ENCODE data around the gene ZNHIT3.
"Not testable (repeated sequence)": the region's sequence is repeated elsewhere in the genome, so short reads cannot be mapped to it uniquely, and the experiment has no call there.

Gene ZNHIT3

DNA sequence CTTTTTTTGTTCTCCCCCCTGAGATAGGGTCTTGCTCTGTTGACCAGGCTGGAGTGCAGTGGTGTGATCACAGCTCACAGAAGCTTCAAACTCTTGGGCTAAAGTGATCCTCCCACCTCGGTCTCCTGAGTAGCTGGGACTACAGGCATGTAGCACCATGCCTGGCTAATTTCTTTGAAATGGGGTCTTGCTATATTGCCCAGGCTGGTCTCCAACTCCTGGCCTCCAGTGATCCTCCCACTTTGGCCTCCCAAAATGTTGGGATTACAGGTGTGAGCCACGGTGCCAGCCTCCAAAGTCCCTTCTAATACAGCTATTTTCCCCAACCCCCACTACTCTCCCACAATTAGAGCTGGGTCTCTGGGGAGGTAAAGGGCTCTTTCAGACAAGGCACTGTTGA lies 22.0 kb downstream of the ZNHIT3 start:
- in situ Hi-C loops (cut with HindIII; ENCODE audit: low sequenced_read_pairs): not testable (repeated sequence)

DNA sequence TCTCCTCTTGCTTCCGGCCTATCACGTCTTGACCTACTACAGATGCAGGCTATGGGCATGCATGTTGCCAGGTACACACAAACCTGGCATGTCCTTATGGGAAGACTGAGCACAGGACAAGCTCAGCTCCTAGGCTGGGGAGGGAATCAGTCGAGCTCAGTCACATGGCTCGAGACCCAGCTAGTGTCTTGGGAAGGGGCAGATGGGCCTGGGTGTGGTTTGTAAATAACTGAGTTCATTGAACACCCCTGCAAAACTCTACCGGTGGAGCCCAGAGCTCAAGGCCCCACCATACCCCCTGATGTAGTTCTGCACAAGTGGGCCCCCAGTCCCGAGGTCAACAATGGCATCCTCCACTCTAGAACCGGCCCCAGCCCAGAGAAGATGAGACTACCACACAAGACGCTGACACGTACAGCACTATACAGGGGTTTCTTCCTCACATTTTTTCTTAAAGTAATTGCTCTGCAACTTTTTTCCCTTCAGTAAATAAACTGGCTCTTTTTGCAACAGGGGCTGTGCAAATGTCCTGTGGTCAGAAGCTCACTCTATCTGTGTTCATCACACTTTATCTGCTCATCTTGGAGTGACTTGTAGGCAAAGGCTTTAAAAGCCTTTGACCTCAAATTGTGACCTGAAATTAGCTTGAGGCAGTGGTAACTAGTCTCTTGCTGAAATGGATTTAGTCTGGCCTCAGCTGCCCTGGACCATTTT lies 22.9 kb downstream of the ZNHIT3 start:
- in situ Hi-C loops (cut with HindIII; ENCODE audit: low sequenced_read_pairs): no loop called here

DNA sequence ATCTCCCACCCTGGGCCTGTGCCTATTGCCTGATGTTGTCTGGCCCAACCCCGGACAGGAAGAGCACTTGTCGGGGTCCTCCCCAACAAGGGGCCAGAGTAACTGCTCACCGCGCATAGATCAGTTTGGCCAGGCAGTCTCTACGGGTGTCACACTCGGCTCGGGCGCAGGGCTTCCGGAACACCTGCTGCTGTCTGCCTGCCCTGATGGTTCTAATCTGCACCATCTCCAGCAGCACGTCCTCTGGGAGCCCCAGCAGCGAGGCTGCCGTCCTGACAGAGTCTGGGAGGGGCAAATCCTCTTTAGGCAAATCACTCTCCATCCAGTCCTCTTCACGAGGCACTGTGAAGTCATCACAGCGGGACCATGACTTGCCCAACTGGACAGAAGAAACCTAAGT lies 24.2 kb downstream of the ZNHIT3 start:
- in situ Hi-C loops (cut with HindIII; ENCODE audit: low sequenced_read_pairs): no loop called here

- in situ Hi-C loops (cut with HindIII; ENCODE audit: low sequenced_read_pairs): no loop called here
These were observed 24.7 kb downstream of the ZNHIT3 start for GRCh38 chr17:36511216-36511615.

DNA sequence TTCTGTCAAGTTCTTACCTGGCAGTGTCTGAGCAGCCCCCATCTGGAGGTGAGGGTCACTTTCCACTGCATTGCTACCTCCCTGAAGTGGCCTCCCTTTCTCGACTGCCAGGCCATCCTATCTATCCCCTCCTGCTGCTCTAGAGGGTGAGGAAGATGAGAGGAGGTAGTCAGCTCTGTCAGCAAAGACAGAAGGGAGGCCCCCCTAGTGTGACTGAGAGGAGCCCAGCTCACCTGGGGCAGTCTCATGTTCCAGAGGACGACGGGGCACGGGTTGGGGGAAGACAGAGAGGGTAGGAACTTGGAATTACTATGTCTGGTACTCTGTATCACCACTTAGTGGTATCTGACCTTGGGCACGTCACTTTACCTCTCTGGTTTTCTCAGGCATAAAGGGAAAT lies 26.2 kb downstream of the ZNHIT3 start:
- in situ Hi-C loops (cut with HindIII; ENCODE audit: low sequenced_read_pairs): no loop called here

GRCh38 chr17:36514856-36515255 lies 28.4 kb downstream of the ZNHIT3 start:
- in situ Hi-C loops (cut with HindIII; ENCODE audit: low sequenced_read_pairs): no loop called here

GRCh38 chr17:36515837-36516236 lies 29.4 kb downstream of the ZNHIT3 start:
- in situ Hi-C loops (cut with HindIII; ENCODE audit: low sequenced_read_pairs): no loop called here

- in situ Hi-C loops (cut with HindIII; ENCODE audit: low sequenced_read_pairs): no loop called here
These were observed 36.6 kb downstream of the ZNHIT3 start for GRCh38 chr17:36523113-36523512.

DNA sequence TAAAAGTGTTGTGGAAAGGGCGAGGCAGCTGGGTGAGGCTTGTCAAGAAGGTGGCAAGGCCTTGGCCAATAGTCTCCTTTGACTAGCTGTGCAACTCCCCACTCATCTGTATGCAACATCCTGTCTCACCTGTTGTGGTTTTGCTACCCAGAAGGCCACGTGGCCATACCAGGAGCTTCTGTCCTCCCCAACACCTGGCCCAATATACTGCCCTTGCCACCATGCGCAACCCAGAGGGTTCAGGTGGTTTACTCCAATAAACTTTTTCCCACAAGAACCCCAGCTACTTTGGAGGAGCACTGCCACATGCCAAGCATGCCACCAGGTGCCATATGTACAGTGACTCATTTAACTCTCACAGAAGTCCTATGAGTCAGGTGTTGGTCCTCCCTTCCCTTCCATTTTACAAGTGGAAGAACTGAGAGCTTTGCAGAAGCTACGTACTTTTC lies 38.0 kb downstream of the ZNHIT3 start:
- in situ Hi-C loops (cut with HindIII; ENCODE audit: low sequenced_read_pairs): no loop called here

GRCh38 chr17:36525113-36525512 lies 38.6 kb downstream of the ZNHIT3 start:
- in situ Hi-C loops (cut with HindIII; ENCODE audit: low sequenced_read_pairs): no loop called here

DNA sequence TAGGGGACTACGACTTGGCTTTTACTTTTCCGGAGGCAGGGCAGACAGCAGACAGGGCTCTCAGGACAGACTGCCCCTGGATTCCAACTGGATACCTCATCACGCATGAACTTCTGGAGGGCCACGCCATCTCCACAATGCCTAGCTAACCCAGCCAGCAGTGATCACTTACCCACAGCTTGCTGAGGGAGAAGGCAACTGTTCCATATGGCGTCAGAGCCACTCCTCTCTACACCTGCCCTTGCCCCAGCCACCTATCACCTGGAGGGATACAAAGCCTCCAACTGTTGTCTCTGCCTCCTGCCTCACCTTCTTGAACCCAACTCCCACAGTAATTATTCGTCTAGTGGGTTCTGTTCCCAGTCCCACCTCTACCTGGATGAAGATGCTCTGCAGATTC lies 39.4 kb downstream of the ZNHIT3 start:
- in situ Hi-C loops (cut with HindIII; ENCODE audit: low sequenced_read_pairs): no loop called here

- in situ Hi-C loops (cut with HindIII; ENCODE audit: low sequenced_read_pairs): no loop called here
These were observed 41.3 kb downstream of the ZNHIT3 start for GRCh38 chr17:36527621-36528250.

GRCh38 chr17:36529121-36529520 lies 42.6 kb downstream of the ZNHIT3 start:
- in situ Hi-C loops (cut with HindIII; ENCODE audit: low sequenced_read_pairs): no loop called here

- in situ Hi-C loops (cut with HindIII; ENCODE audit: low sequenced_read_pairs): no loop called here
These were observed 46.0 kb downstream of the ZNHIT3 start for GRCh38 chr17:36532435-36532975.

DNA sequence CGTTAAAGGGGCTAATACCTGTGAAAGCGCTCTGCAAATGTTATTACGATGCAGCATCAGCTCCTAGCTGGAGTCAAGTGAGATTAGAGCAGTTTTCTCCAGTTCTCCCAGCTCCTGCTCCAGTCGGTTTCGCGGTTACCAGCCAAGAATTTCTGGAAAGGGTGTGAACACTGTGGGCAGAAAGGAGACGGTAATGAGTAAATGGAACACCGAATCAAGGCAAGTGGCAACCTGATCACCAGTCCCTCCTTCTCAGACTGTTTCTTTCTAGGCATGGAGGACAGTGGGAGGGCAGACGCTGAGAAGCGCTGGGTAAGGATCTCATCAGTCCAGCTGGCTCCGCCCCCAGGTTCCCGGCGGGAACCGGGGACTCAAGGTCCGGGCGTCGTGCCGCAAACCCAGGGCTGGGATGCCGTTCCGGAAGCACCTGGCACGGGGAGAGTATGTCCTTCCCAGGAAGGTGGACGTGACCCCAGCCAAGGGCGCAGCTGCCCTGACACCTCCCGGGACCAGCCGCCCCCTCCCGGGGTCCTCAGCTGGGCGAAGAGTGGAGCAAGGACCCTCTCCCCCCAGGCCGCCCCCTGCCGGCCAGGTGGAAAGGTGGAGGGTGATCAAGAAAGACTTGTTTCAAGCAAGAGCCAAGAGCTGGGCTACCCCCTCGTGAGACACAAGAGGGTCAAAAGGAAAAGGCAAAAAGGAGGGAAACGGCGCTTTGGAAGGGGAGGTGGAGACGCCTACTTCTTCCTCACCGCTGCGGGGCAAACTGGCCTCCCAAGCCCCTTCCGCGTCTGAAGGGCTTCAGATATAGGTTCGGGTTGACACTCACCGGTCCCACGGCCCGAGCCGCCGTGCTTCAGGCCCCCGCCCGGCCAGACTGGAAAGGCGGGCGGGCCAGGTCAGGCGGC lies 47.7 kb downstream of the ZNHIT3 start:
- in situ Hi-C loops (cut with HindIII; ENCODE audit: low sequenced_read_pairs): no loop called here

DNA sequence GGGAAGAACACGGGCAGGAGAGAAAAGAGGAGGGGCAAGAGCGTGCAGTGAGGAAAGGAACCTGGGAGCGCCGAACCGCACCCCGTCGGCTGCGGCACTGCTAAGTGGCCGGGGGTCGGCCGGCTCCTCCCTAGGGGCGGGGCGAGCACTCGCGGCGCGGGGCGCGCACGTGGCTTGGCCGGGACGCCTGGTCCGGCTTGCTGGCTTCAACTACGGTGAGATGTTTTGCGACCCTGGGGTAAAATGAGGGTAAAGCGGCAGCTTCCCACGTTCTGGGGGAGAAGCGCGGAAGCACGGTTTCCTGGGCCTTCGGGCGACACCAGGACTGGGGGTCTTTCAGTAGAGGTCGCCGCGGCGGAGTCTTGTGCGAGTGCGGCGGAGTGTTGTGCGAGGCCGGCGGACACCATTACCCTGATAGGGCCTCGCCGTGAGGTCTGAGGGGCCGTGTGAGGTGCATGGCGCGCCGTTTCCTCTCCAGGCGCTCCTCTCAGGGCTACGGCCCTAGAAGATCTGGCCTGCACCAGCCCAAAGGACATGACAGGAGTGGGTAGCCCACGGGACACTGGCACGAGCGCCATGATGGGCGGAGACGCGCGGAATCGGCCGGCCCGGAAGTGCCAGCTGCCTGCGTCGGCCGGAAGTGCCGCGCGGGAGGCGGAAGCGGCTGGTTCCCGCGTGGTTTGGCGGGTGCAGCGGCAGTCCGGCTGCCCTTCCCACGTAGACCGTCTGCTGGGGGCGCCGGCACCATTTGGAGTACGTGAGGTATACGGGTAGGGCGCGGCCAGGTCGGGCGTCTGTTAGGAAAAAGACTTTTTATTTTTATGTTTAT lies 48.6 kb downstream of the ZNHIT3 start, which contains the start of the genes MYO19 and PIGW:
TSS of gene MYO19 (minus strand) at position 29 of the 829 bp plus-strand sequence. CDS start 2,330 bp downstream, outside the sequence.
TSS of gene PIGW (plus strand) at position 148 of the 829 bp plus-strand sequence. CDS start 2,115 bp downstream, outside the sequence.
- in situ Hi-C loops (cut with HindIII; ENCODE audit: low sequenced_read_pairs): no loop called here

DNA sequence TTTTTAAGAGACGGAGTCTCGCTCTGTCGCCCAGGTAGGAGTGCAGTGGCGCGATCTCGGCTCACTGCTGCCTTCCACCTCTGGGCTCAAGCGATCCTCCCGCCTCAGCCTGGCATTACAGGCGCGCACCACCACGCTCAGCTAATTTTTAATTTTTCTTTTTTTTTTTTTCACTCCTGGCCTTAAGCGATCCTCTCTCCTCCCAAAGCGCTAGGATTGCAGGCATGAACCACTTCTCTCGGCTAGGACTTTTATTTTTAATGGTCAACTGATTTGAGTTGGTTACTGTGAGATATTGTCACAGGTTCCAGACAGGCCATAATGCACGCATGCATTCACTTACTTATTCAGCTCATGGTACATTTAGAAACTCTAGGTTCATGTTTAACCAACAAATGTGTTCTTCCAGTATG lies 49.2 kb downstream of the ZNHIT3 start:
- in situ Hi-C loops (cut with HindIII; ENCODE audit: low sequenced_read_pairs): no loop called here

DNA sequence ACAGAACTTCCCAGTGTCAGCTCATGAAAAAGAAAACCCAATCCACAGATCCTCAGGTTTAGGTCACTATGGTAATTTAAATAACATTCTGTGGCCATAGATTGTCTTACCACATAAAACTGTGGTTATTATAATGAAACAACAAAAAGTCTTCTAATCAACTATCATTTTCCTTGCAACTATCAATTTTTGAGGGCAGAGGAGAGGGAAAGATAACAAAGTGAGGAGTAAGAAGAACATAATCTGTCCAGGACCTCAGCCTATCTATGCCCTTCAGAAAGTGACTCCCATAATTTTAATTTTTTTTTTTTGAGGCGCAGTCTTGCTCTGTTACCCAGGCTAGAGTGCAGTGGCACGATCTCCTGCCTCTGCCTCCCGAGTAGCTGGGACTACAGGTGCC lies 54.2 kb downstream of the ZNHIT3 start:
- in situ Hi-C loops (cut with HindIII; ENCODE audit: low sequenced_read_pairs): no loop called here

DNA sequence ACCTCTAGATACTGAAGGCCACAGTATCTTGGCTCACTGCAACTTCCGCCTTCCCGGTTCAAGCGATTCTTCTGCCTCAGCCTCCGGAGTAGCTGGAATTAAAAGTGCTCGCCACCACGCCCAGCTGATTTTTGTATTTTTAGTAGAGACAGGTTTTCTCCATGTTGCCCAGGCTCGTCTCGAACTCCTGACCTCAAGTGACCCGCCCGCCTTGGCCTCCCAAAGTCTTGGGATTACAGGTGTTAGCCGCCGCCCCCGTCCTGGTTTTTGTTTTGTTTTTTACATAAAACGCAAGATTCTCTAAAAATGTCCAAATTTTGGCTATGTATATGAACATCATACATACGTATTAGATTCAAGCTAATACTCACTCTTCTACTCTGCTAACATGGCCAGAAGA lies 56.3 kb downstream of the ZNHIT3 start:
- in situ Hi-C loops (cut with HindIII; ENCODE audit: low sequenced_read_pairs): no loop called here

DNA sequence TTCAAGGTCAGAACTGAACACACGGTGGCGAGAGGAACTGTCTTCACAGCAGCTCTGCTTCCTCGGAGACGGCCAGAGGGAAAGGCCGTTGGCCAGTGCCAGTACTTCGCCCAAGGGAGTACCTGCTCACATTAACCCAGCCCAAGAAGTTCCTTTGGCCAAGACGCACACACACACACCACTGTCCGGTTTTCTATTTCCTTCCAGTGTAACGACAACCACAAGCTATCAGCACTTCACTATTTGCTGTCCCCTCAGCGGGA lies 57.5 kb downstream of the ZNHIT3 start:
- in situ Hi-C loops (cut with HindIII; ENCODE audit: low sequenced_read_pairs): no loop called here
